IgD-negative memory B cell (primary cell): ENCODE results near the gene UBTF. TPM values are rescaled to one million over a fixed set of nuclear protein-coding genes. Genes with fewer than 3 reads are reported as not detected.

ENCODE experiments used
- H3K27ac Mint-ChIP-seq, 3 donors: one replicate each; pipeline ENCODE4 v1.8.0; 2020 to 2022; ENCODE audit warnings: mild to moderate bottlenecking in 3 of 3, mixed read lengths in 3 of 3, moderate library complexity in 1 of 3
- H3K27me3 Mint-ChIP-seq: one replicate; pipeline ENCODE4 v1.8.0; 2021; ENCODE audit warnings: mixed read lengths
- H3K36me3 Mint-ChIP-seq: one replicate; pipeline ENCODE4 v1.8.0; 2020; ENCODE audit warnings: mild to moderate bottlenecking, mixed read lengths
- H3K4me1 Mint-ChIP-seq, 3 donors: one replicate each; pipeline ENCODE4 v1.8.0; 2020 to 2022; ENCODE audit warnings: mixed read lengths in 3 of 3, mild to moderate bottlenecking in 1 of 3
- H3K4me3 Mint-ChIP-seq, 4 donors: one replicate each; pipeline ENCODE4 v1.8.0; 2020 to 2022; ENCODE audit warnings: mild to moderate bottlenecking in 4 of 4, mixed read lengths in 4 of 4, moderate library complexity in 3 of 4
- H3K9me3 Mint-ChIP-seq, 3 donors: one replicate each; pipeline ENCODE4 v1.8.0; 2020 to 2021; ENCODE audit warnings: mixed read lengths in 3 of 3, mild to moderate bottlenecking in 1 of 3
- polyA plus RNA-seq: library from polyadenylated mRNA; unstranded; fragments of 300-500 nt; fragmentation: Illumina TruSeq; gene quantifications from one replicate; pipeline ENCODE4 v1.2.3, GENCODE V29; 2021

UBTF gene
- polyA plus RNA-seq, 1 donor from 2014 or later = 74.3 TPM

- Mint-ChIP-seq H3K4me1 (peaks cover 24 to 29% (median 26%) of the 10 kb centered on the region in 3 donors), H3K4me3 (peak within 1 kb of the TSS; percentile 94 to 100 (median 98)), H3K9me3 (no peaks in the 10 kb centered on the region), H3K27ac (peak within 1 kb of the TSS; percentile 93 to 100 (median 99)), H3K36me3 (peaks cover 6% of the 10 kb centered on the region), H3K27me3 (no peaks in the 10 kb centered on the region)
Observed at GRCh38 chr17:44186307-44187130, 33.0 kb downstream of the UBTF start, which contains the start of gene TMUB2. Gene TMUB2 (plus strand): TSS chr17:44186972. CDS start chr17:44187709, 737 bp downstream.

GRCh38 chr17:44184212-44184810 lies 35.2 kb downstream of the UBTF start:
- Mint-ChIP-seq H3K27ac (peak overlapping the region in 1 of 3 donors; percentile 45), H3K4me1 (peaks cover 21 to 28% (median 24%) of the 10 kb centered on the region in 3 donors), H3K4me3 (peak overlapping the region in 3 of 4 donors; percentile 79 to 100 (median 98)), H3K9me3 (no peaks in the 10 kb centered on the region), H3K27me3 (no peaks in the 10 kb centered on the region), H3K36me3 (peaks cover 2% of the 10 kb centered on the region)

- H3K4me3 Mint-ChIP-seq = peak overlapping the region in 1 of 4 donors; percentile 79
- H3K4me1 Mint-ChIP-seq = peaks cover 20 to 23% (median 22%) of the 10 kb centered on the region in 3 donors
- peaks cover 2% of the 10 kb centered on the region for H3K36me3 Mint-ChIP-seq
- no peak overlapping the region for H3K27ac Mint-ChIP-seq
- no peaks in the 10 kb centered on the region for H3K27me3 Mint-ChIP-seq
- no peaks in the 10 kb centered on the region for H3K9me3 Mint-ChIP-seq
Observed at GRCh38 chr17:44183024-44183423, 36.5 kb downstream of the UBTF start.

GRCh38 chr17:44178133-44178532 lies 41.3 kb downstream of the UBTF start:
- H3K27me3 Mint-ChIP-seq = no peaks in the 10 kb centered on the region
- no peak overlapping the region for H3K27ac Mint-ChIP-seq
- H3K9me3 Mint-ChIP-seq = no peaks in the 10 kb centered on the region
- peaks cover 2% of the 10 kb centered on the region for H3K36me3 Mint-ChIP-seq
- no peak overlapping the region for H3K4me3 Mint-ChIP-seq
- peaks cover 0 to 5% (median 4%) of the 10 kb centered on the region in 3 donors for H3K4me1 Mint-ChIP-seq

- Mint-ChIP-seq H3K27me3 (no peaks in the 10 kb centered on the region), H3K27ac (peak overlapping the region in 1 of 3 donors; percentile 71), H3K4me3 (no peak overlapping the region)
Observed at GRCh38 chr17:44177640-44178039, 41.8 kb downstream of the UBTF start.

GRCh38 chr17:44176671-44177501 lies 42.6 kb downstream of the UBTF start:
- no peak overlapping the region for H3K27ac Mint-ChIP-seq
- H3K4me3 Mint-ChIP-seq = no peak overlapping the region
- H3K27me3 Mint-ChIP-seq = no peaks in the 10 kb centered on the region
- H3K36me3 Mint-ChIP-seq = peaks cover 2% of the 10 kb centered on the region
- no peaks in the 10 kb centered on the region for H3K9me3 Mint-ChIP-seq
- H3K4me1 Mint-ChIP-seq = peaks cover 0 to 4% (median 3%) of the 10 kb centered on the region in 3 donors

More at GRCh38 chr17:44177640-44178039, 41.8 kb downstream of the UBTF start:
- Mint-ChIP-seq H3K36me3 (peaks cover 2% of the 10 kb centered on the region), H3K4me1 (peaks cover 0 to 5% (median 4%) of the 10 kb centered on the region in 3 donors), H3K9me3 (no peaks in the 10 kb centered on the region)

GRCh38 chr17:44176257-44176656 lies 43.2 kb downstream of the UBTF start:
- Mint-ChIP-seq H3K9me3 (no peaks in the 10 kb centered on the region), H3K4me3 (no peak overlapping the region), H3K27me3 (no peaks in the 10 kb centered on the region), H3K4me1 (peaks cover 0 to 4% (median 0%) of the 10 kb centered on the region in 3 donors), H3K27ac (no peak overlapping the region), H3K36me3 (no peaks in the 10 kb centered on the region)

GRCh38 chr17:44174427-44174826 lies 45.0 kb downstream of the UBTF start:
- no peaks in the 10 kb centered on the region for H3K36me3 Mint-ChIP-seq
- peaks cover 0 to 7% (median 2%) of the 10 kb centered on the region in 3 donors for H3K4me1 Mint-ChIP-seq
- no peak overlapping the region for H3K4me3 Mint-ChIP-seq
- no peaks in the 10 kb centered on the region for H3K9me3 Mint-ChIP-seq
- H3K27ac Mint-ChIP-seq = no peak overlapping the region
- no peaks in the 10 kb centered on the region for H3K27me3 Mint-ChIP-seq

GRCh38 chr17:44171931-44172455 lies 47.5 kb downstream of the UBTF start:
- Mint-ChIP-seq H3K9me3 (no peaks in the 10 kb centered on the region), H3K36me3 (no peaks in the 10 kb centered on the region), H3K27ac (no peak overlapping the region), H3K27me3 (no peaks in the 10 kb centered on the region), H3K4me3 (no peak overlapping the region), H3K4me1 (peaks cover 0 to 11% (median 2%) of the 10 kb centered on the region in 3 donors)

GRCh38 chr17:44170499-44171201 lies 48.8 kb downstream of the UBTF start, which contains the start of gene ASB16:
Gene ASB16 (plus strand): TSS chr17:44170704. CDS start chr17:44170790, 86 bp downstream.
- Mint-ChIP-seq H3K27ac (no peak within 1 kb of the TSS), H3K27me3 (no peaks in the 10 kb centered on the region), H3K4me3 (no peak within 1 kb of the TSS), H3K9me3 (no peaks in the 10 kb centered on the region), H3K36me3 (peaks cover 2% of the 10 kb centered on the region), H3K4me1 (peaks cover 0 to 10% (median 2%) of the 10 kb centered on the region in 3 donors)

GRCh38 chr17:44170135-44170498 lies 49.4 kb downstream of the UBTF start:
- Mint-ChIP-seq H3K27me3 (no peaks in the 10 kb centered on the region), H3K36me3 (peaks cover 2% of the 10 kb centered on the region), H3K9me3 (no peaks in the 10 kb centered on the region), H3K27ac (no peak overlapping the region), H3K4me3 (no peak overlapping the region), H3K4me1 (peaks cover 0 to 7% (median 2%) of the 10 kb centered on the region in 3 donors)

- no peak overlapping the region for H3K4me3 Mint-ChIP-seq
- H3K27ac Mint-ChIP-seq = no peak overlapping the region
- peaks cover 0 to 7% (median 2%) of the 10 kb centered on the region in 3 donors for H3K4me1 Mint-ChIP-seq
- H3K27me3 Mint-ChIP-seq = no peaks in the 10 kb centered on the region
- H3K36me3 Mint-ChIP-seq = peaks cover 2% of the 10 kb centered on the region
- no peaks in the 10 kb centered on the region for H3K9me3 Mint-ChIP-seq
Observed at GRCh38 chr17:44167181-44167861, 52.2 kb downstream of the UBTF start.

- peaks cover 2% of the 10 kb centered on the region for H3K36me3 Mint-ChIP-seq
- H3K4me3 Mint-ChIP-seq = no peak overlapping the region
Observed at GRCh38 chr17:44164476-44164875, 55.0 kb downstream of the UBTF start.

More at GRCh38 chr17:44164476-44164875, 55.0 kb downstream of the UBTF start:
- H3K27me3 Mint-ChIP-seq = no peaks in the 10 kb centered on the region
- peaks cover 0 to 4% (median 0%) of the 10 kb centered on the region in 3 donors for H3K4me1 Mint-ChIP-seq
- H3K9me3 Mint-ChIP-seq = no peaks in the 10 kb centered on the region
- no peak overlapping the region for H3K27ac Mint-ChIP-seq
